HG02763 (cell line): ENCODE measurements around the gene BEST3.
A peak's percentile ranks its signal among the peaks of the same experiment; 100 is the strongest.

Source experiments
- ATAC-seq: cut with Tn5 transposase; IDR thresholded peaks from one replicate; pipeline ENCODE4 v1.9.1; 2021; ENCODE audit warnings: mild to moderate bottlenecking, moderate library complexity; ENCODE audit not compliant: unreplicated experiment

BEST3 gene

DNA sequence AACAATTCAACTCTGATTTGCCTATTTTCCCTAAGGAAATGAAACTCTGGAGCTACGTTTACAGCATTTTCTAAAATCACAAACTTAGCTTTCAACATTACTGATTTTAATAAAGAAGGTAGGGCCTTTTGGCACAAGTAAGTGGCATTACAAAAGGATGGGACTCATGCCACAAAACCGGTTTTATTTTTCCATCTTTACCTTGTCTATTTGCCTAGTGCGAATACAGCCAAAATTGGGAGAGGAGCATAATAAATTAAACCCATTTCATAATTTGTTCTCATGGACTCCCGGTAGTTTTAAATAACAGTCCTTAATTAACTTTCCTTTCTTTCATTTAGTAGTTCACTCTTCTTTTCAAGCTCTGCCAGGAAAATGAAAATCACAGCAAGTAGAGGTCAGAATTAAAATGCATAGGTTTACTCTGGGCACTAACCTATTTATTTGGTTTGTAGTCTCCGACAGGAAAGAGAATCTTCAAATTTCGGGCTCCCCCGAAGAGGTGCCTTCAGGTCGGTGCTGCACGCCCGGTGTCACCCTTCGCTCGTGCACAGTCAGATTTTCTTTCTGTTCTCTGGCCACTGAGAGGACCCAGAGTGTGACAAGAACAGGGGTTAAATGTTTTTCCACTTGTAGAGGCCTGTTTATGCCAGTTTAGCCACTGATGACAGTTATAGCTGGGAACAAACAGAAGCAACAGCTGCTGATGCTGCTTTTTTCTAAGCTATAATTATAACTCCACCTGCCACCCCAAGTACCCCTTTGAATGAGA, at the start of gene BEST3:
Gene BEST3, minus strand, starts transcription at position 535 of the 772 bp plus-strand sequence. CDS start 1,505 bp downstream, outside the sequence.
- ATAC-seq: no peak

DNA sequence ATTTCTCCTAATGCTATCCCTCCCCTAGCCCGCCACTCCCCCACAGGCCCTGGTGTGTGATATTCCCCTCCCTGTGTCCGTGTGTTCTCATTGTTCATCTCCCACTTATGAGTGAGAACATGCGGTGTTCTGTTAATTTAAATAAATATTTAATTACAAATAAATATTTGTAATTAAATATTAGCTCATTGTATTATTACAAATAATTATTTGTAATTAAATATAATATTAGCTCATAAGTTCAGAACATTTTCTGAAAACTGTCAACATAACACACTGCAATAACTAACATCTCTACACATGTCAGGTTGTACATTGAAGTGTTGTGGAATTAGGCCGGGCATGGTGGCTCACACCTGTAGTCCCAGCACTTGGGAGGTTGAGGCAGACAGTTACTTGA, 45.0 kb upstream of the BEST3 start:
- no peak for ATAC-seq

DNA sequence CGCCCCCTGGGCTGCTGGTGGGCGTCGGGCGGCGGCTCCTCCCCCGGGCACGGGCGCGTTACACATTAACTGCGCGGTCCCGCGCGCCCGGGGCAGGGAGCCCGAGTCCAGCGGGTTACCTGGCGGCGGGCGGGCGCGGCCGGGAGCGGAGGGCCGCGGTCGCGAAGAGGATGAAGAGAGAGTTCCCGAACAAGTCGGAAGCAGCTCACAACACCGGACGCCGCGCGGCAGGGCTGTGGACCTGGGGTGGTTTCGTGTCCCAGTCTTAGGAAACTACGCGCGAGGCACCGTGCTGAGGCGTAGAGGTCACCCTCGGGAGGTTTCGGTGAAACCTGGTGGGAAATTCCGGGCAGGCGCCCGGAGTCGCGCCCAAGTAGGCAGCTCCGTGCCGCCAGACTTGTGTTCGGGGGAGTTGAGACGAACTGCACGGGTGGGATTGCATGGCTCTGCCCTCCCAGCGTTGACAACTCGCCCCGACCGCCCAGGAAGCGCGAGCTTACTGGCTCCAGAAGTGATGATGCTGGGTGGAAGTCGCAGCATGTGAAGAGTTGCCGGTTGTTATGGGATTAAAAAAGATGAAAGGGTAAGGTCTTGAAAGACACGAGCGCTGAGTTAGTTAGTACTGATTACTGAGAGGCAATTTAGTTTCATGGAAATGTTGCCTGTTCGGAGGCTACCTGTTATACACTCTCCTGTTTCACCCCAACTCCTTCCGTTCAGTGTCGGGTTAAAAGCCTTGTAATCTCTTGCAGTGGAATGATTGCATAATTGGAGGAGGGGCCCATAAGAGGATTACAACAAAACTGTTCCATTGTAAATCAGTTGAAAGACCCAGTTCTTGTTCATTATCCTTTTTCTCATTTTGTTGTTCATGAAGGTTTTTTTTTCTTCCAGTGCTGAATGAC, 40.4 kb upstream of the BEST3 start:
- peak; percentile 36 for ATAC-seq

DNA sequence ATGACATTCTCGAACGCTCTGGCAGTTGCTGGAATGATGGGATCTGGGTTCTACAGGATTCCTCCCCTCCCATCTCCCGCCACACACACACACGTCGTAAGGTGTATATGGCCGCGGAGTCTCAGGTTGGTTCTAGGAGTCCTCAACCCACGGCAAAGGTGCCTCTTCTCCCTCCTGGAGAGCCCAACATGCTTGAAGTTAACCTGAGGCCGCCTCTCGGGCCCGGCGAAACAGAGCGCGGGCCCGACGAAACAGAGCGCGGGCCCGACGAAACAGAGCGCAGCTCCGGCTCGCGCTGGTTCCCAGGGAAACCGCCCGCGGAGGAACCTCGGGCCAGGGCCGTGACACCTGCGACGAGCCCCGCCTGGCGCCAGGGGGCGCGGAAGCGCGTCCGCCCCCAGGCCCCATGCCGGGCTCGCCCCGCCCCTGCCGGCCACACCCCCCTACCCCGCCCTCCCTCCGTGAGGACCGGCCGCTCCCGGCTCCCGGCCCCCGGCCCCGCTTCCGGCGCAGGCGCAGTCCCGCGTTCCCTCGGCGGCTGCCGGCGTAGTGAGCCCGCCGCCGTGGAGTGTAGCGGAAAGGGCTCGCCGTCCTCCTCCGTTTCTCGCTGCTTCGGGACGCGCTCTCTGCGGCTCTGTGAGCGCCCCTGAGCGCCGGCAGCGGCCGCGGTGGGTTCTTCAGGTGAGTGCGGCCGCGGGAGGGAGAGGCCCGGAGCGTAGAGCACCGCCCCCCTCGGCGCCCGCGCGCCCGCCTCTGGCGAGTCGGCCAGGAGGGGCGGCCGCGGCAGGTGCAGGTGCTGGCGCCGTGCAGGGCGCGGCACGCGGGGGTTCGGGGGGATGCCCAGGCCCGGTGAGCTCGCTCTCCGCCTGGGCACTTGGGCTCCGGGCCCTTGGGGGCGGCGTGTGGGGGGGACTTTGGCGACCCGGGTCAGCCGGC, 39.5 kb upstream of the BEST3 start, which contains the start of gene RAB3IP:
Gene RAB3IP, plus strand, starts transcription at position 510 of the 936 bp plus-strand sequence. CDS start 16,549 bp downstream, outside the sequence.
- peak; percentile 79 for ATAC-seq

DNA sequence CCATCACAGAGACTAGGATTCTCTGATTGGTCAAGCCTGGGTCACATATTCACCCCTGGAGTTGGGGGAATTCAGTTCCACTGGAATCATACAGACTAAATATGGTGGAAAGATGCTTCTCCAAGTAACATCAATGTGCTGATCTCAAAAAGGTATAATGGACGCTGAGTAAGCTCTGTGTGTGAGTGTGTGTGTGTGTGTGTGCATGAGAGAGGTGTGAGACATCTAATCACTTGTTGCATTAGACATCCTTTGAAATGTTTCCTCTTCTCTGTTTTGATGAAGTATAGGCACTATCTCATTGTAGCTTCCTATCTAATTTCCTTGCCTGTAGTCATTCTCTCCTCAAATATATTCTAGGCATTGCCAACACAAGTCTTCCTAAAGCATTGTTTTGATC, 34.5 kb upstream of the BEST3 start:
- no peak for ATAC-seq

DNA sequence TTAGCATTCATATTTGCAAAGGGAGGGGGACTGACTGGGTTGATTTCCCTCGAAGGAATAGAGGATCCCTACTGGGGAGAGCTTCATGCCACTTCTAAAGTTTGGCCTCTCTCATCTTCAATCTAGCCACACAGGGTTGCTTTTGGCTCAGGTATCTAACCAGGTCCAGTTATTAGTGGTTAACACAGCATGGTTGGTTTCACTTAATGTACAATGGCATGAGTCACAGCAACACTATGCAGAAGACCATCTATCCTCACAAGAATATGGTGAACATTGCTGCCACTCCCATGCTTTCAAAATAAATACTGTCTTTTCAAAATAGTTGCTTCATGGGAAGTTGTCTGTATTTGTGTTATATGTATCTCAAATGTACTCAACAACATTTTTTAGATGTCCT, 33.0 kb upstream of the BEST3 start:
- ATAC-seq: no peak

DNA sequence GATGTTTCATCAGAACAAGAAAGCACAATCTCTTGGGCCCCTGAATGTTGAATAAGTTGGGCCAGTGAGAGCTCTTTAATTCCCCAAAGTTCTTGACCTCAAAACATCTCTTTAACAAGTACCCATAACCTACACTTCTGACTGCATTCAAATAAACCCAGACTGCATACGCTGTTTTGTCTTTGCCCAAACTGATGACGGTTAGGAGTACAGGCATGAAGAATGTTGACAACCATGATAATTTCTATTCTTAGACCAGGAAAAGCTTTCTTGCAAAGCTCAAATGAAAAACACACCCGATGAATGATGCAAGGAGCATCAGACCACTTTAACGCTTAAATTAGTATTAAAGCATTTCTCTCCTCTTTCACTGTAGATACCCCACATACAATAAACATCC, 27.8 kb upstream of the BEST3 start:
- no peak for ATAC-seq

DNA sequence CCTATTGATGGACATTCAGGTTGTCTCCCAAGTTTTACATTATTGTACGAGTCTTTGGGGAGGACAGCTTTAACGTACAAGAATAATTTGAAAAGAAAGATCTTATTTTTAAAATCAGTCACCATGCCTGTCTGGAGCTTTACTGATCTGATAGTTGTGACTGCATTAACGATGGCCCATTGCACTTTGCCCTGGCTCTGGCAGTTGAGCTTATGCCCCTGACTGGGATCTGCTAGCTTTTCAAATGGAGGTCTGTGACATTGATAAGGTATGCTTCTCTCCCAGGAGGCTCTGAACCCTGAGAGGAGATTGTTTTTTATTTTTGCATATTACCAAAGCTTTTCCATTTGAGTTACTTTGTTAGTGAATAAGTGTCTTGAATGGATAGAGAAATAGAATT, 21.6 kb upstream of the BEST3 start:
- no peak for ATAC-seq

DNA sequence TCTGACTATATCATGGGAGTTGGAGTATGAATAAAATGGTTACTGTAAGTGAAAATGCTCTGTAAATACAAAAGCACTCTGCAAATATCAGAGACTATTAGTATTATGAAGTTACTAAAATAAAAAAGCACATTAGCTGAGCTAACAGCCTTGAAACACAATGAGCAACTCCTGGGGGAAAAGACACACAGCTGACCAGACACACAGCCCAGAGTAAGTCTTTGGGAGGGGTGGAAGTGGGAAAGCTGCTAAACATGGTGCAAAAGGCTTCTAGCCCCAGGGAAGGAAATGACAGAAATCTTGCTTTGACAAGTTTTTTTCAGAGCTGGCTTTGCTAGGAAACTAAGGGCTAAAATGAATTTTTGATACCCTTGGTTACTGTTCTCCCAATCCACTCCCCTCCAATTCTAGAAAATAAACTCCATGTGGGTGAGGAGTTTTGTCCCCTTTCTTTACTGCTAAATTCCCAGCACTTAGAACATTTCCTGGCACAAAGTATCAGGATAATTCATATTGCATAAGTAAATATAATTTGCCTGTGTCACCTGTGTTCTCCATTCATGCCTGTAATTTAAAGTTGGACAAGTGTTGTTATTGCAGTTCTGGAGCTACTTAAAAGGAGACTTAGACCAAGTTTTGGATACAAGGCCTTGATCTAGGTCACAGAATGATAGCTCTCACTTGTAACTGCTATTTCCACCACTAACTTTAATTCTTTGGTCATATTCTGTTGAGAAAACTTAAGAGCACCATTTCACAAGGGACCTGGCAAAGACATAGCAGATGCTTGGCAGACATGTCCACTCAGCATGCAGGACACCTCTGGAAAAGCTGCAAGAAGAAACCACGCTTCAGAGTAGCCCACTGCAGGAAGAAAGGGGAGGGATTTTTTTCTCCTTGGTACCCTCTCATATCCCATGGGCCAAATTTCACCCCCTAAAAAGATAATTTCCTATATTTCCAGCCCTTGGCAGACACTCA, 20.5 kb upstream of the BEST3 start:
- ATAC-seq: no peak

DNA sequence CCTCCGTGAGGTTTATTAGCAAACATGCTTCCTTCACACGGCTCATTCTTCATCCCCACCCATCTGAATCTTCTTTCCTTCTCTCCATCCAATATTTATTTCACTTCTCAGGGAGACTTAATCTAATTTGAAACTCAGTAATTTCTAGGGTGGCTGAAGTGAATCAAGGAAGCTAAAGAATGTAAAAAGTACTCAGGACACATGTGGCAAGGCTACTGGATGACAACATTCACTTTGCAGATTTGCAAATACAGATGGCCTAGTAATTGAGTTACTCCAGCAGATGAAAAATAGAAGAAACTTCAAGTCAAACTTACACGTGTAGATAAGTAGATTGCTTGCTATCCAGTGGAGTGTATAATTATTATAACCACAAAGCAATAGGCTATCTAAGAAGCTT, 15.4 kb upstream of the BEST3 start:
- no peak for ATAC-seq

DNA sequence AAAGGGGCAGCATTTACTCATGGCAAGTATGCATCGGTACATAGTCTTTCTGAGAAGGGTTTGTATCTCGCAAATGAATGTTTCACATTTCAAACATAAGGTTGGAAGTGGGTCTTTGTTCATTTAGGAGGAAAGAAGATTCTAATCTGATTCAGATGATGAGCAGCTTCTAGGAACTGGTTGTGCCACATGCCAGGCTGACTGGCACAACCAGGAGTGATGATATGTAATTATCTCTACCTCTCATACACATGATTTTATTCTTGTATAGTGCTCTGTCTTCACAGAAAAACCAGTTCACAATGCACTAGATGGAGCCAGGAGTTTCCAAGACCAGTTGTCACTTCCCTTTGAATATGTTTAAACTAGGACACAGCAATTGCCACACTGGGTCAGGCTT, 13.7 kb upstream of the BEST3 start:
- no peak for ATAC-seq

DNA sequence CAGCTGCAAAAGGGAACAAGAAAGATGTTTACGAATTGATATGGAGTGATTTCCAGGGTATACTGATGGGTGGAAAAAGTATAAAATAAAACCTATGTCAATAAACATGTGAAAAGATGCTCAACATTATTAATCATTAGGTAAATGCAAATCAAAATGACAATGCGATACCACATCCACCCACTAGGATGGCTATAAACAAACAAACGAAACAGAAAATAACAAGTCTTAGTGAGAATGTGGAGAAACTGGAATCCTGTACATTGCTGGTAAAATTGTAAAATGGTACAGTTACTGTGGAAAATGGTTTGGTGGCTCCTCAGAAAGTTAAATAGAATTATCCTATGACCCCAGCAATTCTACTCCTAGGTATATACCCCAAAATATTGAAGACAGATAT, 9.5 kb upstream of the BEST3 start:
- ATAC-seq: no peak

DNA sequence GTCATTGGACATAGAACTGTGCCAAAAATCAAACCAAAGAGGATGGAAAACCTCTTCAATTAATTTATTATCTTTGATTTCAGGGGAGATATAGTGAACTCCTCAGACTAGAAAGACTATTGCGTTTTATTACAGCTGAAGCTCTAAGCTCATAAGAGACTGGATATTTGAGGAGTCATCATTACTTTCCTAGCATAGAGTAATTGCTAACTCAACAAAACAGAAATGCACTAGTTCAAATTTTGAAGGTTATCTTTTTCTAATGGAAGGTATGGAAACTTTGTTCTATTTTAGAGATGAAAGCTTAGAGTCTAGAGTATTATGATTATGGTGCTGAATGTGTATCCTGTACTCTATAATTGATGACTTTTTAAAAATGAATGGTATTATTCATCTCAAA, 5.3 kb upstream of the BEST3 start:
- ATAC-seq: no peak

DNA sequence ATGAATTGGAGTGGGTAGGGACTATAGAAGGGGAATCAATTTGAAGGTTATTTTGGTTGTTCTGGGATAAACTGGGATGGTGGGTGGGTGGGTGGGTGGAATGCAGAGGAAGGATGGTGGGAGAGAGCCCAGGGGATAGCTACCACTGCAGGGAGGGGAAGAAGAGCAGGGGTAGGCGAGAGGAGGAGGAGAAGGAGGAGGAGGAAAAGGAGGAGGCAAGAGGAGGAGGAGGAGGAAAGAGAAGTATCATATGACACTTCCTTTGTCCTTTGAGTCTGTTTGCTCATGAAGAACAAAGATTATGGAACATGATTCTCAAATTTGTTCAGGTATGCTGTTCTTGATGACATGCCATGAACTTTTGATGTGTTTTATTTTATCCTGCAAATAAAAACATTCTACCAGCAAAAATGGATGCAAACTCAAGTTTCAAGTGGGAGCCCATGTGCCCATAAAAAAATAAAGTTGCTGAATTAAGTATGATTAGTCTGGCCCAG, 4.1 kb upstream of the BEST3 start:
- no peak for ATAC-seq

DNA sequence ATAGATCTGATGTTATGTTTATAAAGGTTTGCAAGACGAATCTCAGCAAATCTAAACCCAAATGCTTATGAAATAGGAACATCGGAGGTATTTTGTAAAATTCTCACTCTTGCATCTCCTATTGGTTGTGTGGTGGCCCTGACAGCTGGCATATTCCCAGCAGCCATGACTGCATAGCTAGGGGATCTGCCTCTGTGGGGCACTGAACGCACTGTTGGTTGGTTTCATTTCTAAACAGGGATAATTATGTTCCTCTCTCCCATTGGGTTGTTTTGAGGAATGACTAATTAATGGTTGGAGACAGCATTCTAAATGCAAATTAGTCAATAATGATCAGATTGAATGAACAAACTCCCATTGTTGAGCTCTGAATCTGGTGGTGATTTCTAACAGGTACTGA, 2.7 kb upstream of the BEST3 start:
- ATAC-seq: no peak

DNA sequence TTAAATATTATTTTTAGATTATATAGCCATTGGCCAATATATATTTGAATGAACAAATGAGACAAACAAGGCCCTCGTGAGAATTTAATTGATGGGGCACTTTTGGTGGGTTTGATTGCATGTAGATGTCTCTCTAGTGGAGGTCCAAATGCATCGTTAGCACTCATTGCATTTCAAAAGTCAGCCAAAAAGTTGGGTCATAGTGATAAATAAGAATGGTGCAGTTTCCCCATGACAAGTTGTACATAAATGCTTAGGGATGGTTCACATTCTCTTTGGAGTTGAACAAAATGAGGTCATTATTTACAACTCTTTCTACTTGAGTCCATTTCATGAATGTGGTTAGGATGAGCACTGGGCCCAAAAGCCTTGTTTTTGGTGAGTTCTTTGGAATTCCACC, 1.0 kb downstream of the BEST3 start:
- no peak for ATAC-seq

DNA sequence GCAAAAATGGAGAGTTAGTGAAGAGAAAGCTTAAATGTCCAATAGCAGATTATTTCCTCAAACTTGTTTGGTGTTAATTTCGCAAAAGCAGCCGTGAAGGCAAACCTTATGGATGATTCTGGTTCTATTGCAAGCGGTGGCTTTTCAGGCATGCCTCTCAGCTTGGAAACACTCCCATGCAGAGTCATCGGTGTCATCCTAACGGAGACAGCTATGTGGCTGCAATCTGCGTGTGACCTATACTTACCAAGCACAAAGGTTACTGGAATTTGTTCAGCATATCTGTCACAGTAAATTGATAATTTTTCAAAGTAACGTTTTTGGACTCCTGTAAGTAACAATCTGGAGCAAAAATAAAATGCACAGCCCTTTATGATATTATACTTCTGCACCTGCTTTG, 5.0 kb downstream of the BEST3 start:
- no peak for ATAC-seq

DNA sequence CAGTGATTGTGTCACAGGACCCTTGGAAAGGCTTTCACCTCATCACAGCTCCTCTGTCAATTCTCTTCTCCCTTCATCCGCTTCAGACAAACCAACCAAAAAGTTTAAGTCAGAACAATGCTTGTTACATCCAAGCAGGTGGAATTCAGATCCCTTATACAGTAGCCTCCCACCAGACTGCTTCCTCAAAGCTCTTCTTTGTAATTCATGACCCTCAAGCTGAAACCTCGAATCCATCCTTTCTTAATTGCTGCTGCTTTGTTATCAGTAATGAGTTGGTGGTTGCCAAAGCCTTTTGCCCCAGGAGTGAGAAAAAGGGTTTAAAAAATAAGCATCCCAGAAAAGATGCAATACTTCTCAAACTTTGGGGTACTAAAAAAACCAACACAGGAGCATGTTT, 9.5 kb downstream of the BEST3 start:
- no peak for ATAC-seq
